GM23338 (cell line): Measurements from ENCODE around the gene DCAF7. TPM values are rescaled to one million over a fixed set of nuclear protein-coding genes. Genes with fewer than 3 reads are reported as not detected.

Experiments used
- JUNB ChIP-seq: IDR thresholded peaks from one replicate; pipeline ENCODE4 v1.6.1; 2016; ENCODE audit warnings: antibody characterized with exemption; ENCODE audit not compliant: unreplicated experiment
- NANOG ChIP-seq: IDR thresholded peaks from 2 replicates; pipeline ENCODE4 v1.6.1; 2016; ENCODE audit warnings: antibody characterized with exemption, borderline replicate concordance
- REST ChIP-seq: IDR thresholded peaks from one replicate; pipeline ENCODE4 v1.6.1; 2018; ENCODE audit warnings: antibody characterized with exemption; ENCODE audit not compliant: unreplicated experiment
- STAT1 ChIP-seq: IDR thresholded peaks from one replicate; pipeline ENCODE4 v1.6.1; 2016; ENCODE audit warnings: antibody characterized with exemption; ENCODE audit not compliant: unreplicated experiment
- ZNF331 ChIP-seq: fragments of 250-450 bp; sonication (Bioruptor Pico); IDR thresholded peaks from 2 replicates; pipeline ENCODE4 v1.5.0; 2020; ENCODE audit warnings: low read depth, mild to moderate bottlenecking, moderate library complexity
- ZNF462 ChIP-seq: fragments of 250-450 bp; sonication (Bioruptor Pico); IDR thresholded peaks from 2 replicates; pipeline ENCODE4 v1.5.0; 2020; ENCODE audit warnings: mild to moderate bottlenecking, moderate library complexity
- polyA plus RNA-seq: library from polyadenylated mRNA; unstranded; fragments of >200 nt; fragmentation: Nextera tagmentation; extraction: Ambion mirVana; gene quantifications from 2 replicates; pipeline ENCODE4 v1.2.1, GENCODE V29; 2016
- total RNA-seq: library from RNA; depleted of rRNA; stranded (reverse); fragments of >200 nt; shearing (Covaris generic); gene quantifications from 2 replicates; pipeline ENCODE4 v1.2.3, GENCODE V29; 2014

The DCAF7 gene
- total and polyA plus RNA-seq, 2 experiments from 2014 or later: 31.3 to 60.1 TPM

- no peak for TF ChIP-seq ZNF462 (CRISPR knock-in tag)
- TF ChIP-seq NANOG: no peak
- TF ChIP-seq STAT1: no peak
- no peak for TF ChIP-seq ZNF331 (CRISPR knock-in tag)
- no peak for TF ChIP-seq JUNB
- TF ChIP-seq REST: no peak
These were observed 19.7 kb upstream of the DCAF7 start (continued) for GRCh38 chr17:63530557-63531021.
